ENCODE measurements around the gene LRRC8B.

DNA sequence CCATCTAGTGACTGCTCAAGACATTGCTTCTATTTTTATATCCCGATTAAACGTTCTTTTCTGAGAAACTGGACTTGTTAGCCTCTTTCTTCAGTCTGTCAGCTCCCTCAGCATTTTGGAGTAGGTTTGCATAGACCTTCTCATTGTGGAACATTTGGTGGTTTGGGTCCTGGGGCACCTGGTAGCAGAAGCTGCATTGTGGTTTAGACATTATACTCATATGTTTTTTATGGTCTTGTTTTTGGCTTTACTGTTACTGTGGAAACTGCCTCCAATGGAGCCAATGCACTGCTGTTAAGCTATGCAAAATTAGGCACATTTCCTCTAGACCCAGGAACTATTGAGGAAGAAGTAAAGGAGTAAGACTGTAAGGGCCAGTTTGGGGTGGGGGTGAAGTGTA is 36.7 kb upstream of the LRRC8B start:
- TF ChIP-seq POLR2A (IDR thresholded peaks at IDR 0.05; ENCODE audit: low read length) = no peak
- TF ChIP-seq, protein P1, sequence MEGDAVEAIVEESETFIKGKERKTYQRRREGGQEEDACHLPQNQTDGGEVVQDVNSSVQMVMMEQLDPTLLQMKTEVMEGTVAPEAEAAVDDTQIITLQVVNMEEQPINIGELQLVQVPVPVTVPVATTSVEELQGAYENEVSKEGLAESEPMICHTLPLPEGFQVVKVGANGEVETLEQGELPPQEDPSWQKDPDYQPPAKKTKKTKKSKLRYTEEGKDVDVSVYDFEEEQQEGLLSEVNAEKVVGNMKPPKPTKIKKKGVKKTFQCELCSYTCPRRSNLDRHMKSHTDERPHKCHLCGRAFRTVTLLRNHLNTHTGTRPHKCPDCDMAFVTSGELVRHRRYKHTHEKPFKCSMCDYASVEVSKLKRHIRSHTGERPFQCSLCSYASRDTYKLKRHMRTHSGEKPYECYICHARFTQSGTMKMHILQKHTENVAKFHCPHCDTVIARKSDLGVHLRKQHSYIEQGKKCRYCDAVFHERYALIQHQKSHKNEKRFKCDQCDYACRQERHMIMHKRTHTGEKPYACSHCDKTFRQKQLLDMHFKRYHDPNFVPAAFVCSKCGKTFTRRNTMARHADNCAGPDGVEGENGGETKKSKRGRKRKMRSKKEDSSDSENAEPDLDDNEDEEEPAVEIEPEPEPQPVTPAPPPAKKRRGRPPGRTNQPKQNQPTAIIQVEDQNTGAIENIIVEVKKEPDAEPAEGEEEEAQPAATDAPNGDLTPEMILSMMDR (IDR thresholded peaks at IDR 0.05) = no peak
- no peak for TF ChIP-seq HOXA7 (CRISPR knock-in tag; IDR thresholded peaks at IDR 0.05)
- TF ChIP-seq, protein P2, sequence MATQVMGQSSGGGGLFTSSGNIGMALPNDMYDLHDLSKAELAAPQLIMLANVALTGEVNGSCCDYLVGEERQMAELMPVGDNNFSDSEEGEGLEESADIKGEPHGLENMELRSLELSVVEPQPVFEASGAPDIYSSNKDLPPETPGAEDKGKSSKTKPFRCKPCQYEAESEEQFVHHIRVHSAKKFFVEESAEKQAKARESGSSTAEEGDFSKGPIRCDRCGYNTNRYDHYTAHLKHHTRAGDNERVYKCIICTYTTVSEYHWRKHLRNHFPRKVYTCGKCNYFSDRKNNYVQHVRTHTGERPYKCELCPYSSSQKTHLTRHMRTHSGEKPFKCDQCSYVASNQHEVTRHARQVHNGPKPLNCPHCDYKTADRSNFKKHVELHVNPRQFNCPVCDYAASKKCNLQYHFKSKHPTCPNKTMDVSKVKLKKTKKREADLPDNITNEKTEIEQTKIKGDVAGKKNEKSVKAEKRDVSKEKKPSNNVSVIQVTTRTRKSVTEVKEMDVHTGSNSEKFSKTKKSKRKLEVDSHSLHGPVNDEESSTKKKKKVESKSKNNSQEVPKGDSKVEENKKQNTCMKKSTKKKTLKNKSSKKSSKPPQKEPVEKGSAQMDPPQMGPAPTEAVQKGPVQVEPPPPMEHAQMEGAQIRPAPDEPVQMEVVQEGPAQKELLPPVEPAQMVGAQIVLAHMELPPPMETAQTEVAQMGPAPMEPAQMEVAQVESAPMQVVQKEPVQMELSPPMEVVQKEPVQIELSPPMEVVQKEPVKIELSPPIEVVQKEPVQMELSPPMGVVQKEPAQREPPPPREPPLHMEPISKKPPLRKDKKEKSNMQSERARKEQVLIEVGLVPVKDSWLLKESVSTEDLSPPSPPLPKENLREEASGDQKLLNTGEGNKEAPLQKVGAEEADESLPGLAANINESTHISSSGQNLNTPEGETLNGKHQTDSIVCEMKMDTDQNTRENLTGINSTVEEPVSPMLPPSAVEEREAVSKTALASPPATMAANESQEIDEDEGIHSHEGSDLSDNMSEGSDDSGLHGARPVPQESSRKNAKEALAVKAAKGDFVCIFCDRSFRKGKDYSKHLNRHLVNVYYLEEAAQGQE (IDR thresholded peaks at IDR 0.05) = no peak
- TF ChIP-seq NFE2L2 (conservative IDR thresholded peaks at IDR 0.05; ENCODE audit: low read length) = no peak
- no peak for TF ChIP-seq TP53 (CRISPR knock-in tag; IDR thresholded peaks at IDR 0.05)
- TF ChIP-seq RFX5 (IDR thresholded peaks at IDR 0.05) = no peak
- TF ChIP-seq, protein P3, sequence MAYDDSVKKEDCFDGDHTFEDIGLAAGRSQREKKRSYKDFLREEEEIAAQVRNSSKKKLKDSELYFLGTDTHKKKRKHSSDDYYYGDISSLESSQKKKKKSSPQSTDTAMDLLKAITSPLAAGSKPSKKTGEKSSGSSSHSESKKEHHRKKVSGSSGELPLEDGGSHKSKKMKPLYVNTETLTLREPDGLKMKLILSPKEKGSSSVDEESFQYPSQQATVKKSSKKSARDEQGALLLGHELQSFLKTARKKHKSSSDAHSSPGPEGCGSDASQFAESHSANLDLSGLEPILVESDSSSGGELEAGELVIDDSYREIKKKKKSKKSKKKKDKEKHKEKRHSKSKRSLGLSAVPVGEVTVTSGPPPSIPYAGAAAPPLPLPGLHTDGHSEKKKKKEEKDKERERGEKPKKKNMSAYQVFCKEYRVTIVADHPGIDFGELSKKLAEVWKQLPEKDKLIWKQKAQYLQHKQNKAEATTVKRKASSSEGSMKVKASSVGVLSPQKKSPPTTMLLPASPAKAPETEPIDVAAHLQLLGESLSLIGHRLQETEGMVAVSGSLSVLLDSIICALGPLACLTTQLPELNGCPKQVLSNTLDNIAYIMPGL (CRISPR knock-in tag; IDR thresholded peaks at IDR 0.05; ENCODE audit: borderline replicate concordance) = no peak
- TF ChIP-seq NPAS2 (CRISPR knock-in tag; IDR thresholded peaks at IDR 0.05; ENCODE audit: borderline replicate concordance) = no peak
- no peak for TF ChIP-seq EP300 (IDR thresholded peaks at IDR 0.05)
- TF ChIP-seq MAFK (IDR thresholded peaks at IDR 0.05; ENCODE audit: partially characterized antibody) = no peak

All from A549 (cell line).